Measurements from ENCODE around the gene NEMP1.

GRCh38 chr12:57063991-57064685 lies 14.5 kb downstream of the NEMP1 start:
- TF ChIP-seq CTCF (IDR thresholded peaks at IDR 0.05), result no peak
- no peak for TF ChIP-seq POLR2A (IDR thresholded peaks at IDR 0.05; ENCODE audit: low read depth)
- no peak for TF ChIP-seq EP300 (IDR thresholded peaks at IDR 0.05)
- no peak for TF ChIP-seq POLR2AphosphoS5 (IDR thresholded peaks at IDR 0.05)

All from esophagus muscularis mucosa (tissue), 4 donors.